NB4 (cell line): Measurements from ENCODE around the gene FN3K.

Source experiments
- DNase-seq: peaks from one replicate; pipeline ENCODE4 v3.0.0; 2010; ENCODE audit warnings: low read depth
- H3K4me3 ChIP-seq: one replicate; pipeline ENCODE4 v1.5.1; 2011; ENCODE audit warnings: mild to moderate bottlenecking, low read depth, low read length, moderate library complexity
- CTCF ChIP-seq: IDR thresholded peaks from one replicate; pipeline ENCODE4 v1.5.1; 2012; ENCODE audit warnings: low read depth, low read length
- MYC ChIP-seq: IDR thresholded peaks from 2 replicates; pipeline ENCODE4 v1.6.1; 2011; ENCODE audit warnings: low read depth, low read length
- POLR2A ChIP-seq: IDR thresholded peaks from 2 replicates; pipeline ENCODE4 v1.6.1; 2011; ENCODE audit warnings: mild to moderate bottlenecking; ENCODE audit not compliant: insufficient read length; ENCODE audit errors: extremely low read depth
- TF ChIP-seq, protein P1 (sequence below): IDR thresholded peaks from 2 replicates; pipeline ENCODE4 v1.6.1; 2011; ENCODE audit warnings: low read depth, low read length

The FN3K gene

DNA sequence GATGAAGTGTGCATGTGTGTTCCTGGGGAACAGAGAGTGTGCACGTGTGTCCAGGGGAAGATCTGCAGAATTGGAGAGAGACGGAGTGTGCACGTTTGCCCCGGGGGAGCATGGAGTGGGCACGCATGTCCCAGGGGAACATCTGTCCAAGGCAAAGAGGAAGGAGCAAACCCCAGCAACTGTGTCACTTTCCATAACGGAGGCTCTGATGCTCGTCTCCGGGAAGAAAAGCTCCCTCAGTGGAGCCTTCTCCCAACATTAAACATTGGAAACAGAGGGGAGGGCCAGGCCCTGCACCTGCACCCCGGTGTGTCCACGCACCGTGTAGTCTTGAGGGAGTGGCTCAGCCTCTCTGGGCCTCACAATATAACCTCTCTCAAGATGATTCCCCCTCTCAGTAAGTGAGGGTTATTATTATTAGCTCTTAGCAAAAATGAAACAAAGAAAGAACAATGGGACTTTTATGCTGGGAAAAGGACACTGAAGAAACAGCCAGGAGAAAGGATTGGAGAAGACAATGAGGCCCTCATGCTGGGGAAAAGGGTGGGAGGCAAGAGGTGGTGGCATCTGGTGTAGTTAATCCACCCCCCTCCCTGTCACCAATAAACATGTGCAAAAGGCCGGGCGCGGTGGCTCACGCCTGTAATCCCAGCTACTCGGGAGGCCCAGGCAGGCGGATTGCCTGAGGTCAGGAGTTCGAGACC, 44.5 kb upstream of the FN3K start:
- no peak overlapping the region for H3K4me3 ChIP-seq
- TF ChIP-seq CTCF (no peak), MYC (no peak), POLR2A (no peak)
- TF ChIP-seq, protein P1, sequence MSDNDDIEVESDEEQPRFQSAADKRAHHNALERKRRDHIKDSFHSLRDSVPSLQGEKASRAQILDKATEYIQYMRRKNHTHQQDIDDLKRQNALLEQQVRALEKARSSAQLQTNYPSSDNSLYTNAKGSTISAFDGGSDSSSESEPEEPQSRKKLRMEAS: no peak
- DNase-seq: peak; percentile 66

DNA sequence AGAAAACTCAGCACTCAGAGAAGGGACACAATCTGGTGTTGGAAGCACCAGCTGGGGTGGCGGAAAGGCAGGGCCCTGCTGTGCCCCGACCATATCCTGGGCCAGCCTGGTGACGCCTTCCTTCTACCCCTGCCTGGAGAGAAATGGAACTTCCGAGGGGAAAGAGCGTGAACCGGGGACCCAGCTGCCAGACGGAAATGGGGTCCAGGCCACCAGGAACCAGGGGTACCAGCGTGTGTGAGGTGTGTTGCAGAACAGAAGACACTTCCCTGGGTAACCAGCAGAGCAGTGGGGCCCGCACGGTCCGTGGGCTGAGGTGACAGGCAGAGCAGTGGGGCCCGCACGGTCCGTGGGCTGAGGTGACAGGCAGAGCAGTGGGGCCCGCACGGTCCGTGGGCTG, 43.7 kb upstream of the FN3K start:
- no peak for DNase-seq
- no peak overlapping the region for H3K4me3 ChIP-seq
- TF ChIP-seq, protein P1: no peak
- TF ChIP-seq POLR2A (no peak), CTCF (no peak)

DNA sequence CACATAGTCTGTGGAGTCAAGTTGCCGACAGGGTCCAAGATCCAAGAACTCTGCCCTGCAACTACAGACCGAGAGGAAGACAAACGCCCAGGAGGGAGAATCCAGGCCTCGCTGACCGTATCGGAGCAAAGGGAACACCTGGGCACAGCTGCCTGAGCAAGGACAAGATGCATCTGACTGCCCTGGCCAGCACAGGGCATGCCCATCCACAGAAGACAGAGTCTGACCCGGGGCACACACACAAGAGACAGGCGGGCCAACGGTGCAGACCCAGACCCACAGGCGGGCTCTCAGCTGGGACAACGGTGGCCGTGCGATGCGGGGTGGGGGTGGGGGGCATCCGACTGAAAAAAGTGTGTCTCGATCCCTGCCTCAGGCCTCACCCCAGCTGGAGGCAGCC, 43.1 kb upstream of the FN3K start:
- no peak for DNase-seq
- TF ChIP-seq, protein P1: no peak
- TF ChIP-seq CTCF: no peak
- no peak for TF ChIP-seq POLR2A
- no peak for TF ChIP-seq MYC
- H3K4me3 ChIP-seq: no peak overlapping the region

GRCh38 chr17:82693168-82693867, 42.1 kb upstream of the FN3K start:
- H3K4me3 ChIP-seq: no peak overlapping the region
- no peak for DNase-seq
- TF ChIP-seq CTCF (no peak), MYC (no peak), POLR2A (no peak)
- TF ChIP-seq, protein P1: no peak

DNA sequence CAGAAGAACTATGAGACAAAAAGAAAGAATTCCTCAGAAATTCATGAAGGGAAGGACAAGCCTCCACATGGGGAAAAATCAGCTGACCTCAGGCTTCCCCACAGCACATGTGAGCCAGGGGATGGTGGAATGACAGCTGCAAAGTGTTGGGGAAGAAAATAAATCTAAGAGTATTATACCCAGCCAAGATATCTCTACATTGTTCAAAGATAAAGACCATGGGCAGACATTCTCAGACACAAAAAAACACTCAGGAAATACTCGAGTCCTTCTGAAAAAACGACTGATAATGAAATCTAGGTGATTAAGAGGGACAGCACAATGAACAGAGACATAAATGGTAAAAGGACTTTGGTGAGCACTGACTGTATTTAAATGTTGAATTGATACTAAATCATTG, 40.8 kb upstream of the FN3K start:
- DNase-seq: no peak
- H3K4me3 ChIP-seq: no peak overlapping the region
- TF ChIP-seq, protein P1: no peak
- TF ChIP-seq CTCF (no peak), POLR2A (no peak), MYC (no peak)
